KBM-7 (cell line): ENCODE results near the gene TIE1.

ENCODE experiments used
- DNase-seq: peaks from one replicate; pipeline ENCODE4 v3.0.0-alpha.2; 2015
- in situ Hi-C: fragments of 300-500 bp; cut with MboI; formaldehyde crosslinking; loops from 2 replicates; pipeline ENCODE4 v1.14.3; 2020; ENCODE audit warnings: low sequenced_read_pairs, low pct_unique_long_range_greater_than_20kb, mixed read lengths

The TIE1 gene

DNA sequence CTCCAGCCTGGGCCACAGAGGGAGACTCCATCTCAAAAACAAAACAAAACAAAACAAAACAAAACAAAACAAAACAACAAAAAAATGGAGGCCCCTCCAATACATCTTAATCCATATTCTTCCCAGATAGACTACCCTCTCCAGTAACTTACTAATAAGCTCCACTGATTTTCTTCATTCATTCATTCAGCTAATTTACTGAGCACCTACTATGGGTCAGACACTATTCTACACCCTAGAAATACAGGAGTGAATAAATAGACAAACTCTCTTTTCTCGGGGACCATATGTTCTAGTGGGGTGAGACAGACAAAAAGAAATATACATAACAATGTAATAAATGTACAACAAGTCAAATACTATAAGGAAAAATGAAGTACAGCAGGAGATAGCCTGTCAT lies 50.2 kb downstream of the TIE1 start:
- in situ Hi-C loops, result no loop called here
- DNase-seq, result no peak

DNA sequence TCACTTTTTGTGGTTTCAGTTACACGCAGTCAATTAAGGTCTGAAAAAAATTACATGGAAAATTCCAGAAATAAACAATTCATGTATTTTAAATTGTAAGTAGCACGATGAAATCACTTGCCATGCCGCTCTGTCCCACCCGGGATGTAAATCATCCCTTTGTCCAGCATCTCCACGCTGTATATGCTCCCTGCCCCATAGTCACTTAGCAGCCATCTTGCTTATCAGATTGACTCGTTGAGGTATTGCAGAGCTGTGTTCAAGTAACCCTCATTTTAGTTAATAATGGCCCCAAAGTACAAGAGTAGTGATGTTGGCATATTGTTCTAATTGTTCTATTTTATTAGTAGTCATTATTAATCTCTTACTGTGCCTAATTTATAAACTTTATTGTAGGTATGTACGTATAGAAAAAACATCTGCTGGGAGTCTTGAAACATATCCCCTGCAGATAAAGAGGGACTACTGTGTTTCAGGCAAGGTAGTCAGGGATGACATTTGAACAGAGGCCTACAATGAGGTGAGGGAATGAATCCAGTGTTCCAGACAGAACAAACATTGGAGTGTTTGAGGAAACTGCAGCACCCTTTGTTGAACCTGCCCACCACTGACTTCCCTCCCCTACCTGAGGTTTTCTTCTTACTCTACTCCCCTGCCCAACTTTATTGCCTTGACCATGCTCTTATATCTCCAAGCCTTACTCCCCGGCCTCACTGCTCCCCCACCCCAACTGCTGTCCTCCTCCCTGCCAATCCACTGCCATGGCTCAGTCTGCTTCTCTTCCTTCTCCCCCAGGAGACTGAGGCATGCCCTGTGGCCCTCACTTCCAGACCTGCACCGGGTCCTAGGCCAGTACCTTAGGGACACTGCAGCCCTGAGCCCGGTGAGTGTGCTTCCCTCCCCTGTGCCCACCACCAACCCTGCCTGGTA lies 50.9 kb downstream of the TIE1 start:
- no peak for DNase-seq
- in situ Hi-C loops, result no loop called here

DNA sequence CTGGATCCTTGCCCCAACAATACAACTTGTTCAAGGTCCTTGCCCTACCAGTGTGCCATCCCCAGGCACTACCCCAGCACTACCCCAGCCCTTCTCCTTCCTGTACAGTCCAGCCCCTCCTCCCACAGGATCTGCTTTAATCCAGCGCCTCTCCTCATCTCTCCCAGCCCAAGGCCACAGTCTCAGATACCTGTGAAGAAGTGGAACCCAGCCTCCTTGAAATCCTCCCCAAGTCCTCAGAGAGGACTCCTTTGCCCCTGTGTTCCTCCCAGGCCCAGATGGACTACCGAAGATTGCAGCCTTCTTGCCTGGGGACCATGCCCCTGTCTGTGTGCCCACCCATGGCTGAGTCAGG lies 51.5 kb downstream of the TIE1 start:
- in situ Hi-C loops, result no loop called here
- no peak for DNase-seq

DNA sequence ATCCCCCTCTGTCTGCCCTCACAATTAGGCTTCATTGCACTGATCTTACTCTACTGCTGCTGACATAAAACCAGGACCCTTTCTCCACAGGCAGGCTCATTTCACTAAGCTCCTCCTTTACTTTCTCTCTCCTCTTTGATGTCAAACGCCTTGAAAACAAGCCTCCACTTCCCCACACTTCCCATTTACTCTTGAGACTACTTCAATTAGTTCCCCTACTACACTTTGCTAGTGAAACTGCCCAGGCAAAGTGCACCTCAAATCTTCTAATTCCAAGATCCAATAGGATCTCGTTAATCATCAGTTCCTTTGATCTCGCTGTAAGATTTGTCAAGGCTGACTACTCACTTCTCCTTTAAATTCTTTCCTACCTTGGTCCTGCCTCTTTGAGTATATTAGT lies 52.1 kb downstream of the TIE1 start:
- in situ Hi-C loops, result no loop called here
- no peak for DNase-seq

DNA sequence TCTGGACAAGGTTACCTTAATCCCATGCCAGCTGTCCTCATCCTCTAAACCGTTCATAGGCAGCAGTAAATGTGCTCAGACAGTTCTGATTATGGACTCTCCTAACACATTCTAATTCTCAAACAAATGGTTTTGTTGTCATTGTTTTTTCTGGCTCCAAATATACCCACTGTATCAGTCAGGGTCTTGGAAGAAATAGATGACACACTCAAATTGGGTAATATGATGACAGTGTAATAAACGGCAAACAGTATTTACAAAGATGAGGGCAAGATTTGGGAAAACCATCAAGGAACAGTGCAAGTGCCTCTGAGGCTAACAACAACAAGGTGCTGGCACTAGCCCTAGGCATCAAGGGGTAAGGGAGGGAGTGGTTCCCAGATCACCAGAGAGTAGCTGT lies 53.7 kb downstream of the TIE1 start:
- DNase-seq, result no peak
- in situ Hi-C loops, result no loop called here

DNA sequence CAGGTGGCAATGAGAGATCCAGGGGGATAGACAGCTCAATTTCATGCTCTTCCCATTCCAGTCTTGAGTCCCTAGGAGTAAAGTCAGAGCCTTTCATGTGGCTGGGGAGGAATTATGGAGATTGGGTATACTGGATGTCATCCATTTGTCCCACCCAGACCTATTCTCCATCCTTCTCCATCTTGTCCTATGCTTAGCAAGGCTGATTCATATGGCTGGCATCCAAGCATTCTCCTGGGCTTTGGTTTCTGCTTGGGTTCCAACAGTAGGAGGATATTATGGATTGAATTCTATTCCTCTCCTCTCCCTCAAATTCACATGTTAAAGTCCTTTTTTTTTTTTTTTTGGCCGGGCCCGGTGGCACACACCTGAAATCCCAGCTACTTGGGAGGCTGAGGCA lies 54.2 kb downstream of the TIE1 start:
- DNase-seq, result no peak
- in situ Hi-C loops, result no loop called here

DNA sequence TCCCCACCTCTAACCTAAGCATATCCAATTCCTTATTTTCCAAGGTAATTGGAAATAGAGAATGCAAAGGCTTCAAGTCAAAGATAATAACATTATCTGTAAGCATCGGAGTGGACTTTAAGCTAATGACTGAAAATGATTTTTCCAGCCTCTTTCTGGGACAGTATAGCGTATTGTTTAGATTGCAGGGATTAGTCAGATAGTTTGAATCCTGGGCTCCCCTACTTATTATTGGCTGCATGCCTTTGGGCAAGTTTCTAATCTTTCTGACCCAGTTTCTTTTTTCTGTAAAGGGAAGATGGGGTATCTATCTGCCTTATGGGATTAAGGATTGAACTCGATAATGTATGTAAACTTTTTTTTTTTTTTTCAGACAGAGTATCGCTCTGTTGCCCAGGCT lies 56.5 kb downstream of the TIE1 start:
- no peak for DNase-seq
- in situ Hi-C loops, result no loop called here

DNA sequence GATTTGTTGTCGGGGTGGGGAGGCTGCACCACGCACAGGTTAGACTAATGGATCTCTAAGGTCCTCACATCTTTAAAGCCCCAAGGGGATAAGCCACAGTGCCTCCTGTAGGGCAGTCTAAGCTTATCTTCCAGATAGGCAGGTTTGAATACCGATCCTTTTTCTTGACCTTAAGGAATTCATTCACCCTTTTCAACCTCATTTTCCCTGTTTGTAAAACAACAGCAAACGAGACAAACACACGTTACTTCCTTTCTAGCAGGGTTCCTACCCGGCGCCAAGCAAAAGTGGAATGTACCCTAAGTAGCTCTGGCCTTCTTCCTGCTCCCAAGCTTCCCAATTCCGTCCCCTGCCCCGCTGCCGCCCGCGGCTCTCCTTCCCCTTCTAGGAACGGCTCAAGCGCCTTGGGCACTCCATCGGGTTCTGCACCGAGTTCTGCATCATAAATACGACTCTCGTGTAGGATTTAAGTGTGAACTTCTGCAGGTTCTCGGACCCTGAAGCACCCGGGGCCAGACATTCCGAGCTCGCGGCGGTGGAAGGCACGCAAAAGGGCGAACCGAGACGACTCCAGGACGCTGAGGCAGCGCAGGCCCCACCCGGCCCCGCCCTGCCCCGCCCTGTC lies 57.5 kb downstream of the TIE1 start:
- in situ Hi-C loops, result no loop called here
- DNase-seq, result peak; percentile 76

DNA sequence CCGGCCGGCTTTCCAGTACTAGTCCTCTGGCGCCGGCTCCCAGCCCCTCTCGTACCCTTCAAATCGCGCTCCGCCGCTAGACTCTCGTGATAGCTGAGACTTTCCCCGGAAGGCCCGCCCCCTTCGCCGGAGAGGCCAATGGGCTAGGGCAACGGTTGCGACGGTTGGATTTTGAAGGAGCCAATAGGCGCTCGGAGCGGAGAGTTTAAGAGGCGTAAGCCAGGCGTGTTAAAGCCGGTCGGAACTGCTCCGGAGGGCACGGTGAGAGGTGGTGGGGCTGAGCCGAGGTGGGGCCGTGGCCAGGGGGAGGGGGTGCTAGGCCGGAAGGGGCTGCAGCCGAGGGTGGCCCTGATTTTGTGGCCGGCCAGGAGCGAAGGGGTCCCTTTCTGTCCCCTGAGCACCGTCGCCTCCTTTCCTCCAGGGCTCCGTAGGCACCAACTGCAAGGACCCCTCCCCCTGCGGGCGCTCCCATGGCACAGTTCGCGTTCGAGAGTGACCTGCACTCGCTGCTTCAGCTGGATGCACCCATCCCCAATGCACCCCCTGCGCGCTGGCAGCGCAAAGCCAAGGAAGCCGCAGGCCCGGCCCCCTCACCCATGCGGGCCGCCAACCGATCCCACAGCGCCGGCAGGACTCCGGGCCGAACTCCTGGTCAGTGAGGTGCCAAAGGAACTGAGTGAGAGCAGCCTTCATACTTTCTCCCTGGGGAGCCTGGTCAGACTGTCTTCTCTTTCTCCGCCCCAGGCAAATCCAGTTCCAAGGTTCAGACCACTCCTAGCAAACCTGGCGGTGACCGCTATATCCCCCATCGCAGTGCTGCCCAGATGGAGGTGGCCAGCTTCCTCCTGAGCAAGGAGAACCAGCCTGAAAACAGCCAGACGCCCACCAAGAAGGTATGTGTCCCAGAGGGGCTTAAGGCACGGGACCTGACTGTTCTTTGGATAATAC lies 58.2 kb downstream of the TIE1 start, which contains the start of gene CDC20:
TSS of gene CDC20 (plus strand) at position 236 of the 948 bp plus-strand sequence. CDS start at position 471, 235 bp downstream.
- peak; percentile 97 for DNase-seq
- in situ Hi-C loops, result no loop called here

DNA sequence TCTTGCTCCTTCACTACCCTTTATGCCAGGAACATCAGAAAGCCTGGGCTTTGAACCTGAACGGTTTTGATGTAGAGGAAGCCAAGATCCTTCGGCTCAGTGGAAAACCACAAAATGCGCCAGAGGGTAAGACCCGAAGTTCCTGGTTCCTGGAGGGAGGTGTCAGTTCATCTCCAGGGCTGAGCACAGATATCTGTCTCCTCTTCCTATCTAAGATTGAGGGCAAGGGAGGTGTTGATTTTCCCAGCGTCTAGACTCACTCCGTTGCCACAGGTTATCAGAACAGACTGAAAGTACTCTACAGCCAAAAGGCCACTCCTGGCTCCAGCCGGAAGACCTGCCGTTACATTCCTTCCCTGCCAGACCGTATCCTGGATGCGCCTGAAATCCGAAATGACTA lies 58.9 kb downstream of the TIE1 start:
- no peak for DNase-seq
- in situ Hi-C loops, result no loop called here

DNA sequence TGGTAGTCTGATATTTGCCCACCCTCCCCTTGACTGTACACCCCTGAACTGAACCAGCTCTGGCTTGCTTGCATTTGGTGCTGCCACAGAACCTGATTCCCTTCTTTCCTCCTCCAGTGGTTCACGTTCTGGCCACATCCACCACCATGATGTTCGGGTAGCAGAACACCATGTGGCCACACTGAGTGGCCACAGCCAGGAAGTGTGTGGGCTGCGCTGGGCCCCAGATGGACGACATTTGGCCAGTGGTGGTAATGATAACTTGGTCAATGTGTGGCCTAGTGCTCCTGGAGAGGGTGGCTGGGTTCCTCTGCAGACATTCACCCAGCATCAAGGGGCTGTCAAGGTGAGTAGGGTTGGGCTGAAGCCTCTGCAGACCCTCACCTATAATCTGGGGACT lies 59.8 kb downstream of the TIE1 start:
- DNase-seq, result no peak
- in situ Hi-C loops, result no loop called here

DNA sequence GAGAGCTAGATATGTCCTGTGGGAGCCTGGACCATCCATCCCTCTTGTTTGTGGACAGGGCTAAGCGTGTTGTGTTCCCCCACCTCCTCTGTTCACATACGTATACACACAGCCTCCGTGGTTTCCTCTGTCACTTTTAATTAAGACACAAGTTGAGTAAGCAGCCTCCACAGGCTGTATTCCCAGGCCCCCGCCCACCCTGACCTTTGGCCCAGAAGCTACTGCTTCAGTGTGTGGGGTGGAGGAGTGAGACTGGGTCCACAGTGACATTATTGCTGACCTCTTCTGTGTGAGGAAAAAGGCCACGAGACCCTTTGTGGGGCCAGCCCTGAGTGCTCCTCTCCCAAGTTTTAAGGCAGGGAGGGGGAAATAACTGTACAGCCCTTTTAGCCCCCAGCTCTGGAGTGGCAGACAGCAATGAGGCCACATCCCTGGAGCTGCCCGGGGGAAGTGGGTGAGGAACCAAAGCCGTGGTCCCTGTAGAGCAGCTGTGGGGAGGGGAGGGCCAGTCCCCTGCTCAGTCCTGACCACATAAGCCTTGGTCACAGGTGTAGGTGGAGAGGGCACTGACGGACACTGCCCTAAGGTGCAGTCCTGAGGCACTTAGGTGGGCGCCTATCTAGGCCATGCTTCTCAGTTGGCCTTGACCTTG lies 62.6 kb downstream of the TIE1 start:
- DNase-seq, result no peak
- in situ Hi-C loops, result no loop called here

DNA sequence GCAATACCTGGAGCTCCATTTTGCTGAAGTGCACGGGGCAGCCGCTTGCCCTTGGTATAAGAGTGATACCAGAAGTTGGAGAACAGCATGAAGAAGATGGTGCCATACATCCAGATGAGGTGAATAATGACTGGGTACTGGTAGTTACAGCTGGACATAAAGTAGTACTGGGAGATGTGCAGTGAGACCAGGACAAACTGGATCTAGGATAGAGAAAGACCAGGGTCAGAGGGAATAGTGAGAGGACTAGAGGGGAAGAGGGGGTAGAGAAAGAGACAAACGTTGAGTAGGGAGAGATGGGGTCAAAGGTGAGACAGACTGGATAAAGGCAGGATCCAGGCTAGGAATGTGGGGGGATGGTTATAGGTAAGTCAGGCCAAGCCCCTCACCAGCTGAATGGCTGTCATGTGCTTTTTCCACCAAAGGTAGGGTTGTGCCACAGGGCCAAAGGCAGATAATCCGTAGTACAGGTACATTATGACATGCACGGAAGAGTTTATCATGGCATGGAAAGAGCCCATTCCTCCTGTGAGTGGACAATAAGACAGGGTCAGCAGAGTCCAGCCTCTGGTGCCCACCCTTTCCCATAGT lies 63.2 kb downstream of the TIE1 start:
- DNase-seq, result no peak
- in situ Hi-C loops, result no loop called here

DNA sequence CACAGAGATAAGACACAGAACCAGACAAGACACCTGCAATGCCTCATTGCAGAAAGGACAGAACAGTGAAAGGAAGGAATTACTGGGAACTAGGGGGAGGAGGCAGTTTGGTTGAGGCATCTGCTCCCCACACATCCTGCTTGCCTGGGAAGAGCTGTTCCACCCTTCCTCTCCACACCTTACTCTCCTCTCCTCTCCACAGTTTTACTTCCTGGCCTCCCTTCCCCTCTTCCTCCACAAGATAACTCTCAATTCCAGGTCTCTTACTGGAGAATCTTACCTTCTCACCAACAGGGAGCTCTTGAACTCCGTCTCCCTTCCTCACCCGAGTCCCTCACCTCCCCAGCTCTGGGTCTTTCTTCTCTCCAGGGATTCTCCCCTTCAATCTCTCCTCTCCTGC lies 64.9 kb downstream of the TIE1 start:
- no peak for DNase-seq
- in situ Hi-C loops, result no loop called here

DNA sequence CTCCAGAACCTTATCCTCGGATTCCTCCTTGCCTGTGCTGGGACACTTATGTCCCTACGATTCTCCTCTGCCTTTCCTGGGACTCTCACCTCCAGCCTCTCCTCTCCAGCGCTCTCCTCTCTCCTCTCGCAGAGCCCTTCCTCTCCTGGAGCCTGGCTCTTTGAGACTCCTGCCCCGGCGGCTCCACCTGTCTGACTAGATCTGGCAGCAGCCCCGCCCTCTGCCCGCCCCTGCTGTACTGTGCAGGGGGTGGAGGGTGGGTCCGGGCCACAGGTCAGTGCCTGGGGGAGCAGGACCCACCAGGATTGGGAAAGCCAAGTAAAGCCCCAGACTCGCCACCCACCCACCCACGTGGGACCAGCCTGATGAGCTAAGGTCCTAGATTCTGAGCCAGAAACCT lies 65.4 kb downstream of the TIE1 start:
- DNase-seq, result no peak
- in situ Hi-C loops, result no loop called here

DNA sequence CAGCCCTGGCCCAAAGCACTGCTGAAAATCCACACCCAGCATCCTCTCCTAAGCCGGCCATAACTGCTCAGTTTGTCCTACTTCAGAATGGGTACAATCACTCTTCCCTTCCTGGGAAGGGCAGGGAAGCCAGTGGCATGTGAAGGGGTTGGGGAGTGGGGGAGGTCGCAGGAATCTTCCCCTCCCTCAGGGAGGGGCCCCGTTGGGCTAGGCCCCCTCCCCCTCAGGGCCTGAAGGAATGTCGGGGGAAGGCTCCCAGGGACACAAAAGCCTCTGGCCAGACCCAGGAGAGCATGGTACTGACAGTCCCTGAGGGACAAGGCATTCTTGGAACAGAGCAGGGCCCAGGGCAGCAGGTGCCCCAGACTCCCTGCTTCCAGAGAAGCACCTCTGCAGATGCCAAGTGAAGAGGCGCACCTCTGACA lies 65.8 kb downstream of the TIE1 start:
- in situ Hi-C loops, result no loop called here

DNA sequence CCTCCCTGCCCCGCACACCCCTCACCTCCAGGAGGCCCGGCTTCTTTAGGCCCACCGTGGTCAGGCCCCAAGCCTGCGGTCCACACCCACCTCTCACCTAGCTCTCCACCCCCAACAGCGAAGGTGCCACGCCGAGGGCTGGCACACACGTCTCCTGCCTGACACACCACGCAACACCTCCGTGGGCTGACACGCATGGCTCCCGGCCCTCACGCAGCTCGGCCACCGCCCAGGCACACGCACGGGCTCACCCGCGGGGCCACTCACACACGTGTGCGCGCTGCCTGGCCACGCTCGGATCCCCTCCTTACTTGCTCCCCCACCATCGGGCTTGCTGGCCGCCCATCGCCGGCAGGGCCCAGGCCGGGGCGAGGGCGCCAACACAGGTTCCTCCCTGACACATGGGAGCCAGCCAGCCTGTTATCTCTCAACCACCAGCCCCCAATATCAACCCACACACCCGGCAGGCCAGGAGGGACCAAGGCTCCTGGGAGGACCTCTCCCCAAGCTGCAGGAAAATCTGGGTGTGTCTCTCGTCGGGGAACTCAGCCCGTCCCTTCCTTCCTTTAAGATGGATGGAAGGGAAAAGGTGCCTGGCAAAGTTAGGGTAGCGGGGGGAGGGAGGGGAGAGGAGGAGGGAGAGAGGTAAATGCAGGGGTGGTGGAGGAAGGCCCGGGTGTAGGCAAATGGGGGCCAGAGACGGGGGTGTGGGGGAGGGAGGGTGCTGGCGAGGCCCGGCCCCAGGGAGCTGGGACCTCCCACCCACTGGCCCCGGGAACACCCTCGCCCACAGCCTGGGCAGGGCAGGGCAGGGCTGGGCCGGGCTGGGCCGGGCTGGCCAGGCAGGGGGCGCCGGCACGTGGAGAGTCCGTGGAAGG lies 66.5 kb downstream of the TIE1 start:
- in situ Hi-C loops, result no loop called here
- peak; percentile 39 for DNase-seq

More for the DNA sequence above, 65.8 kb downstream of the TIE1 start:
- DNase-seq, result no peak
